ENCODE measurements around the gene SORCS2.

SORCS2 gene

DNA sequence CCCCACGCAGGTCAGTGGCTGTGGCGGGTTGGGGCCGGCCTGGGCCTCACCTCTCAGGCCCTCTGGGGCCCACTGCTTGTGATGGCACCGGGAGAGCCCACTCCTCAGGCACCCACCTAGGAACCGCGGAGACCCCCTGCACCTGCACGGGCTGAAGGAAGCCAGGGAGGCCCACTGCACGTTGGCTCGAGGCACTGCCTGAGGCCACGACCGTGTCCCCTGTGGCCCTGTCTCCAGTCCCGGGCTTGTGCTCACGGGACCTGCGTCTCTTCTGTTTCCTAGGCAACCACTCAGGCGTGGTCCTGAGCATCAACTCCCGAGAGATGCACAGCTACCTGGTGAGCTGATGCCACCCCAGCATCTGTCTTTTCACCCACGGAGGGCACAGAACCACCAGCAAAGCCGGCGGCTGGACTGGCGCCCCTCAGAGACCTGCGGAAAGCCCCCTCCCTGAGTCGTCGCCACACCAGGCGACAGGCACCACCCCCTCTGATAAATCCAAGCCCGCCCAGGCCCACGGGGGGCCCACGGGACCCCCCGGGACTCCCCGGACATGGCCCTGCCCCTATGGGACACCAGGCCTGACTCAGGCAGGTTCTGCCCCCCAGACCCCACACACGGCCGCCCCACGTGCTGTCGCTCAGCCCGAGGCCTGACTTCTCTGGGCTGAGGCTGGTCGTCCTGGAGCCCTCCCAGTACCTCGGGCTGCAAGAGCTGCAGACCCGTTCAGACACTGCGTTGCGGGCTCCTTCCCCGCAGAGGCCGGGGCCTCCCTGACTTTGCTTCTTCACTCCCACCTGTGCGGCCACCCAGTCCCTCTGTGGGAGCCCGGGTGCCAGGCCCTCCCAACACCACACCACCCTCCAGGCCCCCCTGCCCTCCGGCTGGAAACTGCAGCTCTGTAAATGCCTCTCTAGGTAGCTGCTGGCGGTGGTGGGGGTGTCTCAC is 547.9 kb downstream of the SORCS2 start:
- H3K36me3 ChIP-seq (ENCODE audit: insufficient read depth, low read length) = no peaks in the 10 kb centered on the region

DNA sequence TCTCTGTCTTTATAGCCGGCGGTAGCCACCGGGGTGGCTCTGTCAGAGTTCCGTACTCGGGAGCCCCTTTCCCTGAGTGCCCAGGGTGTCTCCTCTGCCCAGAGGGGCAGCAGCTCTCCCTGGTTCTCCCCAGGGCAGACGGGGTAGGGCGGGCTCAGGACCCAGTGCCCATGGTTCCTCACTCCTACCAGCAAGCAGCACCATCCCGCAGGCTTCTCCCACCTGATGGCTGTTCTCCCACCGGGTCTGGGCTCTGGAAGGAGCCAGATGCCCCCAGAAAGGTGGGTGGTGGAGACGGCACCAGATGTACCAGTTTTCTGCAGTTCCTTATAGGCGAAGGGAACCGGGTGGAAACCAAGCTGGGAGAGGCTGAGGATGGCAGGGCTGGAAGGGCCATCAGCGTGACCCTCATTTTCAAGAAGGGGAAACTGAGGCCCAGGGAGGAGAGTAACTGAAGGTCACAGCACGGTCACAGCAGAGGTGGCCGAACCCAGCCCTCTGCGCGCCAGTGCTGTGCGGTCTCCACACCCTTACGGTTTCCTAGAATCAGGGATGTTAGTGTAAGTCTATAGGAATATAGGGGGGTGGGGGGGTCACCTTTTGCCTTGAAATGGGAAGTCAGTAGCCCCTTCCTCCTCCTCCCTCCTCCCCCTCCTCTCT is 548.7 kb downstream of the SORCS2 start:
- H2AFZ ChIP-seq (ENCODE audit: low read depth, low read length) = no peak overlapping the region
- H3K4me1 ChIP-seq (ENCODE audit: insufficient read depth, low read length) = no peaks in the 10 kb centered on the region
- H3K4me3 ChIP-seq (ENCODE audit: low read length) = no peak overlapping the region
- no peaks in the 10 kb centered on the region for H3K36me3 ChIP-seq (ENCODE audit: insufficient read depth, low read length)
- no peaks in the 10 kb centered on the region for H3K9me3 ChIP-seq (ENCODE audit: low read length)
- H3K27me3 ChIP-seq (ENCODE audit: insufficient read depth, low read length) = no peaks in the 10 kb centered on the region

More for the DNA sequence above, 547.9 kb downstream of the SORCS2 start:
- no peaks in the 10 kb centered on the region for H3K9me3 ChIP-seq (ENCODE audit: low read length)
- H2AFZ ChIP-seq (ENCODE audit: low read depth, low read length) = no peak overlapping the region
- peaks cover 5% of the 10 kb centered on the region for H3K27me3 ChIP-seq (ENCODE audit: insufficient read depth, low read length)
- H3K4me3 ChIP-seq (ENCODE audit: low read length) = no peak overlapping the region
- H3K4me1 ChIP-seq (ENCODE audit: insufficient read depth, low read length) = no peaks in the 10 kb centered on the region

DNA sequence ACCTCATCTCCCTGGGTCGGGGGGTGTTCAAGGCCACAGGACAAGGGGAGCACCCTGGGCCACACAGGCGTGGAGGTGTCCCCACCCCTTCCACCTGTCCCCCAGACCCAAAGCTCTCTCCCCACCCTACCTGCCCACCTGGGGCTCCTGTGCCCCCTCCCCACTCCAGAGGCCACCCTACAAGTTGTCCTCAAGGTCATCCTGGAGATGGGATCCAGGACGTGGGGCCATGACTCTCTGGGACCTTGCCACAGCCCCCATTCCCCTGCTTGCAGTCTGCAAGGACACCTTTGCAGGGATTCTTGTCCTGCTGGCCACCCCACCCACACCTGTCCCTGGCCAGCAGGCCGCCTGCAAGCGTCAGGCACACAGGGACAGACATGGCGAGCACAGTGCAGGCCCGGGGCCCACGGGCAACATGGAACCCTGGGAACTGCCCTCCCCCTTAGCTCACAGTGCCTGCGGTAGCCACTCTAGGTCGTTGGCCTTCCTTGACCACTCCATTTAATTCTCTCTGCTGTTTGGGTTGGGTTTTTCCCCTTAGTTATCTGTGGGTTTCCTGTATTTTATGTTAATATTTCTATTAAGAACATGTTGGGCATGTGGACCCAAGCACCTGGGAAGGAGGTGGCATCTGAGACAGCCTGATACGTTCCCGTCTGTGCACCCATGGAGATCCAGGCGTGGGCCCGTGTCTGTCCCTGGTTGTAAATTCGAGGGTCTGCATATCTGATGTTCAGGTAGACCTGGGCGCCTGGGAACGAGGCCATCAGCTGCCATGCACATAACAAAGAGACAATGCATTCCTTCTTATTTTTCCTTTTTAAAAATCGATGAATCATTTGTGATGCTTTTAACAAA is 549.8 kb downstream of the SORCS2 start:
- no peaks in the 10 kb centered on the region for H3K27me3 ChIP-seq (ENCODE audit: insufficient read depth, low read length)
- no peak overlapping the region for H3K4me3 ChIP-seq (ENCODE audit: low read length)
- H3K9me3 ChIP-seq (ENCODE audit: low read length) = no peaks in the 10 kb centered on the region
- H3K36me3 ChIP-seq (ENCODE audit: insufficient read depth, low read length) = no peaks in the 10 kb centered on the region
- no peaks in the 10 kb centered on the region for H3K4me1 ChIP-seq (ENCODE audit: insufficient read depth, low read length)
- H2AFZ ChIP-seq (ENCODE audit: low read depth, low read length) = no peak overlapping the region

DNA sequence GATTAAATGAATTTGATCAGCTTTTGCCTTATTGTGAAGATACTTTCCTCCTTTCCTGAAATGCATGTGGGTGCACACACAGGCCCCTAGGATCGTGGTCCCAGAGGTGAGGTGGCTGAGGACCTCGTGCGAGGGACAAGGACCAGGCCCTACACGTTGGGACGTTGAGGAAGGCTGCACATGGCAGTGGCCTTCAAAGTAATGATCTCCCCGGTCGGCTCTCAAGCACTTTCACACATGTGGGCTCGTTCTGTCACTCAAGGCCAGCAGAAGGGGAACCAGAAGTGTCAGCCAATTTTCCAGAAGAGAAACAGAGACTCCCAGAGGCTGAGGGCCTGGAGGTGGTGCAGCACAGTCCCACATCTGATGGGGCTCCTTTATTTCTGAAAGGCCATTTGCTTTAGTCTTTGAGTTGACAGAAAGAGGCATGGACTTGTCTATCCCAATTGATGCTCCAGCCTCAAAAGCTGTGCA is 550.5 kb downstream of the SORCS2 start:
- Histone ChIP-seq H3K9me3 (ENCODE audit: low read length) (no peaks in the 10 kb centered on the region), H3K4me1 (ENCODE audit: insufficient read depth, low read length) (no peaks in the 10 kb centered on the region), H2AFZ (ENCODE audit: low read depth, low read length) (no peak overlapping the region), H3K27me3 (ENCODE audit: insufficient read depth, low read length) (no peaks in the 10 kb centered on the region), H3K4me3 (ENCODE audit: low read length) (no peak overlapping the region), H3K36me3 (ENCODE audit: insufficient read depth, low read length) (no peaks in the 10 kb centered on the region)

DNA sequence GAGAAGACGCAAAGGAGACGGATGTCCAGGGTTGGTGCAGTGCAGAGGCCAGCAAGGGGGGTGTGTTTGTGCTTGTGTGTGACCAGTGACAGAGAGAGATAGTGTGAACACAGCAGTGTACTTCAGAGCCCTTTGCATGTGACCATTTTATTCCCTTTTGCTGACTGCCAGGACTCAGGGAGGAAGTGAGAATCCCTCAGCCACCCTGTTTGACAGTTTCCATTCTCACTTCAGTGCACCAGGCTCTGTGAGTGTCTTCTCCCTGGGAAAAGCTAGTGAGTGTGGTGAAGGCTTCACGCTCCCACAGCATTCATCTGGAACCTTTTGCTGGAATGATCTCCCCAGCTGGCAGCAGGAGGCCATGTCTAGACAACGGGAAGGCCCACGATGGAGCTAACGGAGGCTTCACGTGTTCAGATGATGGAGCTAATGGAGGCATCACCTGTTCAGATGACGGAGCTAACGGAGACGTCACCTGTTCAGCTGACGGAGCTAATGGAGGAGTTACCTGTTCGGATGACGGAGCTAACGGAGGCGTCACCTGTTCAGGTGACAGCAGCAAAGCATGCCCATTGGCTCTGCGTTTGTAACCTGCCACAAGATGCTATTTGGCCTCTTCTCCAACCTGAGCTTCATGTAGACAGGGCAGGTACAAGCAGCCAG is 551.9 kb downstream of the SORCS2 start:
- no peaks in the 10 kb centered on the region for H3K27me3 ChIP-seq (ENCODE audit: insufficient read depth, low read length)
- H3K9me3 ChIP-seq (ENCODE audit: low read length) = no peaks in the 10 kb centered on the region
- H3K4me3 ChIP-seq (ENCODE audit: low read length) = no peak overlapping the region

DNA sequence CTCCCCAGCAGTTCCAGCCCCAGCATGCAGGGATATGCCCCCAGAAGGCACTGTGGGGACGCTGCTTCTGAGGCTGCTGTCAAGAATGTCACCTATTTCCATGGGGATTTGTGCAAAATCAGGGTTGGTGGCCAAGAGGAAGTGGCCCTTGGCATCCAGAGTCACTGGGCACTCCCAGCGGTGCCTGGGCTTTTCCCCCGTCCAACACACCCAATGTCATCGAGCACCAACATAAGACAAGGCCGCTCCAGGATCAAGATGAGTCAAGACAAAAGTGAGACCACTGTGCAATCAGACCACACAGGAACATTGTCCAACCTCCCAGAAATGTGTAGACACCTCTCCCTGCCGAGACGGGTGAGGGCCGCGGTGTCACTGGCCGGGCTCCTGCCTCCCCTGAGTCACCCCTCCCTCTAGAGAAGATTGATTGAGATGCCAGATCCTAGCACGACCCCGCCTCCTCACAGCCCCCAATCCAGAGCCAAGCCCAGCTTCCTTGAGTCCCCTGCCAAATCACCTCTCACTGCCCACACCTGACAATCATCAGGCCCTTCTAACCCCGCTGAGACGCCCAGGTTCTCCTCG is 553.1 kb downstream of the SORCS2 start:
- Histone ChIP-seq H3K9me3 (ENCODE audit: low read length) (no peaks in the 10 kb centered on the region), H3K36me3 (ENCODE audit: insufficient read depth, low read length) (no peaks in the 10 kb centered on the region), H3K4me3 (ENCODE audit: low read length) (no peak overlapping the region), H2AFZ (ENCODE audit: low read depth, low read length) (no peak overlapping the region), H3K4me1 (ENCODE audit: insufficient read depth, low read length) (no peaks in the 10 kb centered on the region), H3K27me3 (ENCODE audit: insufficient read depth, low read length) (no peaks in the 10 kb centered on the region)

More for the DNA sequence above, 551.9 kb downstream of the SORCS2 start:
- Histone ChIP-seq H3K36me3 (ENCODE audit: insufficient read depth, low read length) (no peaks in the 10 kb centered on the region), H3K4me1 (ENCODE audit: insufficient read depth, low read length) (no peaks in the 10 kb centered on the region), H2AFZ (ENCODE audit: low read depth, low read length) (no peak overlapping the region)

DNA sequence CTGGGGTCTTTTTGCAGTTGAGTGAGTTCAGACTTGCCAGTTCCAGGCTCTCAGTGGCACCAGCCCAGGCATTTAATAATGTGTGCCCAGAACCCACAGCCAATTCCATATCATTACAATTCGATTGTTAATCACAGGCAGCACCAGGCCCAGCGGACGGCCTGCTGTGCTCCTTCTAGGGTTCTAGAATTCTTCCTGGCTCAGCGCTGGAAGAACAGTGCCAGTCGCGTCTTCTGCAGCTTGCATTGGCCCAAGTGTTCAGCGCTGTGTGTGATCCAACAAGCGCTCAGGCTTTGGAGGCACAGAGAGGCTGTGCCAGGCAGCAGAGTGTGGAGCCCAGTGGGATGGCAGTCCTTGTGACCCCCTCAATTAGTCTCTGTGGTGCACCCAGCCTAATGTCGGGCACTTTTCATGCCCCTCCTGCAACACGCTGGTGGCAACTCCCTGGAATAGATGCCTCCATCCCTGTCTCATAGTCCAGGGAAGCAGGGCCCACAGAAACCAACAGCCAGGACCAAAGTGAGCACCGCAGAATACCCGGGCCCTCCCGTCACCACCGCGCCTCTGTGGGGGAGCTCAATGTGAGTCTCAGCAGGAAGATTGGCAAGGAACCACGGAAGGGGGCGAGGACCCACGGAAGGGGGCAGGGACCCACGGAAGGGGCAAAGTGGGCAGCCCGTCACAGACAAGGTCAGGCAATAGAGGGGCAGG is 554.2 kb downstream of the SORCS2 start:
- H3K27me3 ChIP-seq (ENCODE audit: insufficient read depth, low read length) = no peaks in the 10 kb centered on the region
- H3K4me1 ChIP-seq (ENCODE audit: insufficient read depth, low read length) = no peaks in the 10 kb centered on the region
- no peaks in the 10 kb centered on the region for H3K36me3 ChIP-seq (ENCODE audit: insufficient read depth, low read length)
- H2AFZ ChIP-seq (ENCODE audit: low read depth, low read length) = no peak overlapping the region
- H3K4me3 ChIP-seq (ENCODE audit: low read length) = no peak overlapping the region
- H3K9me3 ChIP-seq (ENCODE audit: low read length) = no peaks in the 10 kb centered on the region

DNA sequence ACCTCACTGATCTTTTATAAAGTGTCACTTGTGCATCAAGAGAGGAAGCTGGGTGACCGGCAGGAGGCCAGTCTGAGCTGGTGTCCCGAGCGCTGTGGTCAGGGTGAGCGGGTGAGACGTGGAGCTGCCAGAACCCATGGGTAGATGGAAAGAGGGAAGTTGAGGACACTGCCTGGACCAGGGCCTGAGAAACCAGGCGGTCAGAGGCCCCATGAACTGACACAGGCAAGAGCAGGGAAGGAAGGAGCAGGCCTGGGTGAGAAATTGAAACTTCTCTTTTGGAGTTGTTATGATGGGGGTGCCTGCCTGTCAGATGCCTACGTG is 554.7 kb downstream of the SORCS2 start:
- Histone ChIP-seq H2AFZ (ENCODE audit: low read depth, low read length) (no peak overlapping the region), H3K9me3 (ENCODE audit: low read length) (no peaks in the 10 kb centered on the region), H3K4me3 (ENCODE audit: low read length) (no peak overlapping the region), H3K36me3 (ENCODE audit: insufficient read depth, low read length) (no peaks in the 10 kb centered on the region), H3K27me3 (ENCODE audit: insufficient read depth, low read length) (no peaks in the 10 kb centered on the region), H3K4me1 (ENCODE audit: insufficient read depth, low read length) (no peaks in the 10 kb centered on the region)

DNA sequence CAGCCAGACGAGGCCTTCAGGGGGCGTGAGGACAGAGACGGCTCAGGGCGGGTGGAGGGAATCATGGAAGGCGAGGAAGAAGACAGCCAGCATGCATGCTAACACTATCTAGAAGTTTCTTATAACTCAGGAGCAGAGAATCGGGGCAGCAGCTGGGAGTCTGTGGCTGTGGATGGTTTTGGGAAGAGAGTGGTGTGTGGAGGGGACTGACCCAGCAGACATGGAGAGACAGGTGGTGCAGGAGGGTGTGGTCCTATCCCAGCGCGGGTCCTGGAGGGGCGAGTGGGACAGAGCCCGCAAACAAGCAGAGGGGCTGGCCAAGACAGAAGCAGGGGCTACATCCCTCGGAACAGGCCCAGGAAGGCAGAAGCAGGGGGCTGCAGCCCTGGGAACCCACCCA is 555.2 kb downstream of the SORCS2 start:
- no peak overlapping the region for H3K4me3 ChIP-seq (ENCODE audit: low read length)
- no peak overlapping the region for H2AFZ ChIP-seq (ENCODE audit: low read depth, low read length)
- no peaks in the 10 kb centered on the region for H3K36me3 ChIP-seq (ENCODE audit: insufficient read depth, low read length)
- H3K27me3 ChIP-seq (ENCODE audit: insufficient read depth, low read length) = no peaks in the 10 kb centered on the region
- H3K9me3 ChIP-seq (ENCODE audit: low read length) = no peaks in the 10 kb centered on the region
- no peaks in the 10 kb centered on the region for H3K4me1 ChIP-seq (ENCODE audit: insufficient read depth, low read length)

DNA sequence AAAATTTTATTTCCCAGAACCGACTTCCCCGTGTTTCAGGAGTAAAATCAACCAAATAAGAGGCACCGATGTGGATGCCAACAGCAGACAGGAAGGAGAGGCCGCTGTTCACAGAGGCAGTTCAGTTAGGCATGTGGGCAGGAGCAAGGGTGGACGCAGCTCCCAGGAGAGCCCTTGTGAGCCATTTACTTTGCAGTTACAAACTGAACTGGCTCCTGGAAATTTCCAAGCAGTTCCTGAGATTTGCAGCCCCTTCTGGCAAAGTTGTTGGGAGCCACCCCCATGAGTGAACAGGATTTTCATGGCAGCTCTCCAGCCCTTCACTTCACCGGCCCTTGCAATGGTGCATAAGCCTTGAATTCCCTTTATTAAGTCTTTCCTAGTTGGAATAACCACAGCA is 558.2 kb downstream of the SORCS2 start:
- no peaks in the 10 kb centered on the region for H3K4me1 ChIP-seq (ENCODE audit: insufficient read depth, low read length)
- H3K4me3 ChIP-seq (ENCODE audit: low read length) = no peak overlapping the region
- H3K36me3 ChIP-seq (ENCODE audit: insufficient read depth, low read length) = no peaks in the 10 kb centered on the region
- H3K9me3 ChIP-seq (ENCODE audit: low read length) = no peaks in the 10 kb centered on the region
- H2AFZ ChIP-seq (ENCODE audit: low read depth, low read length) = no peak overlapping the region
- H3K27me3 ChIP-seq (ENCODE audit: insufficient read depth, low read length) = no peaks in the 10 kb centered on the region

DNA sequence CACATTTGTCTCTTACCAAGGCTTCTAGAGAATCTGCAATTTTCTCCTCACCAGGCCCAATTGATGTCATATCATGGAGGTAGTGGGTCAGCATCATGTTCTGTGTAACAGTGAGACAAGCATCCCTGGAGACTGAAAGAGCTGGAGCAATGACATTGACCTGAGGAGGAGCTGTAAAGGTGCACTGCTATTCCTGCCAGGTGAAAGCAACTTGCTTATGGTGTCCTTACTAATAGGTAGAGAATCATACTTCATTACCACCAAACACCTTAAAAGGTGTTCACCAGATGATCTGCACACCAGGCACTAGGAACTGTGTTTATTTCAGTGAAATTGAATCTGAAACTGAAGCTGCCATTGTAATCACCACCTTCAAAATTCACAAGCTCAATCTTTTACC is 558.6 kb downstream of the SORCS2 start:
- Histone ChIP-seq H2AFZ (ENCODE audit: low read depth, low read length) (no peak overlapping the region), H3K36me3 (ENCODE audit: insufficient read depth, low read length) (no peaks in the 10 kb centered on the region), H3K27me3 (ENCODE audit: insufficient read depth, low read length) (no peaks in the 10 kb centered on the region), H3K4me3 (ENCODE audit: low read length) (no peak overlapping the region), H3K9me3 (ENCODE audit: low read length) (no peaks in the 10 kb centered on the region), H3K4me1 (ENCODE audit: insufficient read depth, low read length) (no peaks in the 10 kb centered on the region)

DNA sequence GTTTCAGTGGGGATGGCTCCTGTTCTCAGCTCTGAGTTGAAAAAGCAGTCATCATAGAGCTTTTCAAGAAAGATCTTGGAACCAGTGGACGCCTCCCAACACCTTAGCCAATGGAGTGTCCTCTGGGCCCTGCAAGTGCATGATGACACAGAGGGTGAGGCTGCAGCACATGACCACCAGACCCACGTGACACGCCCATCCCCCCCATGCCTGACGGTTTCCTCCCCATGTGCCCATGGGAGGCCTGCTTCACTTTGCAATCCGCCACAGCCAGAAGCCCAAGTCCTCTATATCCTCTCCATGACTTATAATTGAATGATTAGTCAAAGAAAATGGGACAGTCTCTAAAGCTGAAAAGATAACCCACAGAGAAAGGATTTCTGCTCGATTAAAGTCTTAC is 560.3 kb downstream of the SORCS2 start:
- Histone ChIP-seq H3K36me3 (ENCODE audit: insufficient read depth, low read length) (no peaks in the 10 kb centered on the region), H3K4me1 (ENCODE audit: insufficient read depth, low read length) (peaks cover 3% of the 10 kb centered on the region), H3K4me3 (ENCODE audit: low read length) (no peak overlapping the region), H3K27me3 (ENCODE audit: insufficient read depth, low read length) (no peaks in the 10 kb centered on the region), H3K9me3 (ENCODE audit: low read length) (no peaks in the 10 kb centered on the region), H2AFZ (ENCODE audit: low read depth, low read length) (no peak overlapping the region)
